AG09319 (cell line): ENCODE results near the gene HOXA4.

ENCODE experiments used
- DNase-seq: peaks from one replicate; pipeline ENCODE4 v3.0.0-alpha.2; 2010; ENCODE audit warnings: low read depth; ENCODE audit errors: extremely low read depth
- TF ChIP-seq, protein P1 (sequence below): IDR thresholded peaks from 2 replicates; pipeline ENCODE4 v1.5.1; 2011; ENCODE audit warnings: low read depth, mild to moderate bottlenecking, inconsistent platforms, low read length, moderate library complexity

The HOXA4 gene

DNA sequence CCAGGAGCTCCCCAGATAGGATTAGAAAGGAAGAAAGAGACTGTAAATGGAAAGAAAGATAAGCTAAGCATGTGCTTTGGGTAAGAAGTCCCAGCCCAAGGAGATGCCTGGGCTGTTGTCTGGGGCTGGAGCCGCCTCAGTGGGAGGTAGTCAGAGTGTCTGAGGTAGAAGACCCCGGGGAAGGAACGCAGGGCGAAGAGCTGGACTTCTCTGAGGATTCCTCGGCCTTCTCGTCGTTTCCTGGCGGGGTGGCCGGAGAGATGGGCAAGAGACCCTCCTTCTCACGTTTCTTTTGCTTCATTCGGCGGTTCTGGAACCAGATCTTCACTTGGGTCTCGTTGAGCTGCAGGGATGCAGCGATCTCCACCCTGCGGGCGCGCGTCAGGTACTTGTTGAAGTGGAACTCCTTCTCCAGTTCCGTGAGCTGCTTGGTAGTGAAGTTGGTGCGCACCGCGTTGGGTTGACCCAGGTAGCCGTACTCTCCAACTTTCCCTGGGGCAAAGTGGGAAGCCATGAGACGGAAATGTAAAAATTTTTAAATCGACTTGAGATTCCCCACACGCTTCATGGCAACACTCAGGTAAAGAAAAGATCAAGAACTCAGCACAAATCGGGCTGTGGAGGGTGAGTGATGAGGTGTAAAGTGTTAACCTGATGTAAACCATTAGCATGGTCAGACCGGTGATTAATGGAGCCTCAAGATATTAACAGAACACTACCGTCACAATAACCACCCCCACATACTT lies 36.1 kb downstream of the HOXA4 start:
- DNase-seq, result no peak
- TF ChIP-seq, protein P1, sequence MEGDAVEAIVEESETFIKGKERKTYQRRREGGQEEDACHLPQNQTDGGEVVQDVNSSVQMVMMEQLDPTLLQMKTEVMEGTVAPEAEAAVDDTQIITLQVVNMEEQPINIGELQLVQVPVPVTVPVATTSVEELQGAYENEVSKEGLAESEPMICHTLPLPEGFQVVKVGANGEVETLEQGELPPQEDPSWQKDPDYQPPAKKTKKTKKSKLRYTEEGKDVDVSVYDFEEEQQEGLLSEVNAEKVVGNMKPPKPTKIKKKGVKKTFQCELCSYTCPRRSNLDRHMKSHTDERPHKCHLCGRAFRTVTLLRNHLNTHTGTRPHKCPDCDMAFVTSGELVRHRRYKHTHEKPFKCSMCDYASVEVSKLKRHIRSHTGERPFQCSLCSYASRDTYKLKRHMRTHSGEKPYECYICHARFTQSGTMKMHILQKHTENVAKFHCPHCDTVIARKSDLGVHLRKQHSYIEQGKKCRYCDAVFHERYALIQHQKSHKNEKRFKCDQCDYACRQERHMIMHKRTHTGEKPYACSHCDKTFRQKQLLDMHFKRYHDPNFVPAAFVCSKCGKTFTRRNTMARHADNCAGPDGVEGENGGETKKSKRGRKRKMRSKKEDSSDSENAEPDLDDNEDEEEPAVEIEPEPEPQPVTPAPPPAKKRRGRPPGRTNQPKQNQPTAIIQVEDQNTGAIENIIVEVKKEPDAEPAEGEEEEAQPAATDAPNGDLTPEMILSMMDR, result no peak

DNA sequence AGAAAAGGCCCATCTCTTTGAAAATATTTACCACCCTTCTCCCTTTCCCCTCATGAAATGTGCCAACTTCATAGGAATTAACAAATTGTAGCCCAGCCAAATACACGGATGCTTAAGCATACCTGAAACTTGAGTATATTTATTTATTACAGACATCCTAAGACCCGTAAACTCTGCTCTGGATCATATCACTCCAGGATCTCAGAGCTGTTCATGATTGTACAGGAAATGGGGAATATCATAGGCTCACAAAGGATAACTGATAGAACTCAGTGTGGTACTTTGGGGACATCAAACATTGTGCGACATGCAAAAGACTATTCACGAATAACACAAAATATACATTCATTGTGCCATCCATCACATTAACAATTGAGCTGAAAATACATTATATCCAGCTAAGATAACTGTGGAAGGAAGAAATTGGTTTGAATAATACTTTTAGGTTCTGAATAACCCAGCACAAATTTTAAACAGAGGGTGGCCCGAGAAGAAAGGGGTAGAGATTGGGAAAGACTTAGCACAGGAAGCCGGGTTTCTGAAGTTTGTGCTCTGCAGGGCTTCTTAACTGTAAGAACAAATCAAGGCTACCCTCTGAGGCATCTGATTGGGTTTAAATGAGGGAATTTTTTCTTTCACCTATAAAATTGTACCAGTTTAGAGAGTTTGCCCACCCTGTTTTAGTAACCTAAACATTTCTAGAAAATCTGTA lies 37.2 kb downstream of the HOXA4 start:
- TF ChIP-seq, protein P1, result no peak
- no peak for DNase-seq

DNA sequence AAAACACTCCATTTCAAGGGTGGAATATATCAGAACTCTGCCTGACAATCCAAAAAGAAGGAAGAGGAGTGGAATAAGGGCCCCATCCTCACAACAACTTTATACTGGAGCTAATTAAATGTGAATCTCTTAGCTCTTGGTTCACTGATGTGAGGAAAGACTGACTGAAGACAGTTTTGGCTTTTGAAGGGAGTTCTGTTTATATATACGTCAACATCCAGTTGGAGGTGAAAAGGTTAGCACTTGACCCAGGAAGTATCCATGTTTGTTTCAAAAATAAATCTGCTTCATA lies 37.8 kb downstream of the HOXA4 start:
- DNase-seq, result no peak
- TF ChIP-seq, protein P1, result no peak

DNA sequence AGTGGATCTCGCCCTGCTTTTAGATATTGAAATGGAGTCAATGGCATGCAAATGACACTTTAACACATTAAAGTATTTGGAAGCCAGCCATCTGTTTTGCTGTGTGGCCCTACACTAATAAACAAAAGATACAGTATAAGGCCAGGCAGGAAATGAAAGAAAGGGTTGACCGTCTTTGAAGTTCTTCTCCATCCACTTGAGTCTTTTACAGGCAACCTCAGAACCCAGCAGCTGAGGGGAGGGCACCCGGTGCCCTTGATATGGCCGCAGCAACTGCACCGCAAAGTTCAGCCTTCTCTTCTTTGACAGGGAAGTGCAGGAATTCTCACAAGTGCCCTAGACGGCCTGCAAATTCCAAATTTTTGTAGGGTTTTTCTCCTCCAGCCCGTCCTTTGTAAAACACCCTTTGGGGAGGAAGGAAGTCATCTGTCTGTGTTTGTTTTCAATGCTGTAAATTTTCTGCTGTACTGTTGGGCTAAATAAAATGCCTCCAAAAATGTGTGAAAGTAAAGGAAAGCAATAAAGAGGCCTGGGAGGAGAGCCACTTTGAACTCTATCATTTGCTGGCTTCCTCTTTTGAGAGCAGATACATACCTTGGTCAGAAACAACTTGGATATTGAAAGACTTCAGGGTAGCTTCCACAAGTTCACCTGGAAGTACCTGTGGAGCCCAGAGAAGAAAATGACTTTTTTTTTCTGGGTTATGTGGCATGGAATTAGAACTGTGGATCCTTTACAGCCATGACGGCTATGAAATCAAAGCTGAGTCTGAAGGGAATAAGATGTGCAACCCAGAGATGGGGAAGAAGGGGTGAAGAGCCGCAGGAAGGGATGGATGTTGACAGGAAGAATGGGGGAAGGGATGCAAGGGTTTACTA lies 38.4 kb downstream of the HOXA4 start:
- TF ChIP-seq, protein P1, result no peak
- no peak for DNase-seq

DNA sequence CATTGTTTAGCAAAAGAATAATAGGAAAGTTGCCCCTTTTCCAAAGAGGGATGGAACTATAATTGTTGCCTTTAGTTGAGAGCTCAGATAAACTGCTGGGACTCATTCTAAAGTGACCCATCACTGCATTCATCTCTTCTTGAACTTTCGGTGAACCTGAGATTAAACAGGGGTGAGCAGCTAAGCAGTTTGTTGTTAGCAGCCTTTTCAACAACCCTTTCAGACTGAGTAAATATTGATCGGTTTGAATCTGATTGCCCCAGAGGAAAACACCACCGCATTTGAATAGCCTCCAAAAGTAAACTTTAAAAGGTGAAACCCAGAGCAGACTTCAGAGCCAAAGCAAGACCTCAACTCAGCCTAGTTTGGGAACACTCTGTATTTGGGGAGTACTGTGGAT lies 39.5 kb downstream of the HOXA4 start:
- DNase-seq, result no peak
- TF ChIP-seq, protein P1, result no peak

DNA sequence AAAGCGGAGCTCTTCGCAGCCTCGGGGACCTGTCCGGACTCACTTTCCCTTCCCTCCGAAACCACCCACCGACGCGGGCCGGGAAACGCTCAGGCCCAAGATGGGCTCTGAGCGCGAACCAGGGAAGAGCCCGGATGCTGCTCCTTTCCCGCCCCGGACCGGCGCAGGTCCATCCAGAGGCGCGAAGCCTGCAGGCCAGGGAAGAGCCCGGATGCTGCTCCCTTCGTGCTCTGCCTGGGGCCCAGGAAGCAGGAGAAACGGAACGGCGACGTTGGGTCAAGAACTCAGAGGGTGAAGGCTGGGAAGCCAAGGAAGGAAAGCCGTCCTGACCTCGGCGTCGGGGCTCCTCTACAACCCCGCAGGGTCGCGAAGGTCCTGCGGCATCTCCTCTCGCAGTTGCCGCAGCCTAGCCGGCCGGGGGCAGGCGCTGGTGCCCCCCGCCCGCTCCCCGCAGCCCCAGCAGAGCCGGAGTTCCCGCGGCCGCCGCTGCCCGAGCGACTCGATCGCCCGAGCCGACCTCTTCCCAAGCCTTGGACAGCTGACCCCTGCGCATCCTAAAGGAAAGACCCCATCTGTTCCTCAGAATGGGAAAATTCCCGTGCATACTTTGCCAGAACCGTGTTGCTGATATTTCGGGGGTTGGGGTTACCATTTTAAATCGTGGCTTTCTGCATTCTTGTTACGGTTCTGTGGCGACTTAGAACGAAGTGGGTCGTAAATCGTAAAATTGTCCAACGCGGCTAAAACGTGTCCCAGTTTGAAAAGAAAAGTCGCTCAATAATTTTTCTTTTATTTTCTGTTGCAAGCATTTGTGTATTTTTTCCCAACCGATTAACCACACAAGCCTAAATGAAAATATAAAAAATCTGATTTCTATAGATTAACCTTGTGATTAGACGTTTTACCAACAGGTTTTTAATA lies 42.3 kb downstream of the HOXA4 start:
- DNase-seq, result no peak
- TF ChIP-seq, protein P1, result no peak
